ENCODE measurements around the gene CAPN9.

Gene CAPN9

GRCh38 chr1:230709619-230710542, 37.3 kb upstream of the CAPN9 start:
- H3K4me3 ChIP-seq (ENCODE audit: low read depth, low read length): no peak overlapping the region
- TF ChIP-seq CTCF (IDR thresholded peaks at IDR 0.05; ENCODE audit: low read depth, low read length) (no peak), MYC (IDR thresholded peaks at IDR 0.05; ENCODE audit: low read depth, low read length) (no peak), POLR2A (IDR thresholded peaks at IDR 0.05; ENCODE audit: extremely low read depth, insufficient read length) (no peak)
- TF ChIP-seq, protein P1, sequence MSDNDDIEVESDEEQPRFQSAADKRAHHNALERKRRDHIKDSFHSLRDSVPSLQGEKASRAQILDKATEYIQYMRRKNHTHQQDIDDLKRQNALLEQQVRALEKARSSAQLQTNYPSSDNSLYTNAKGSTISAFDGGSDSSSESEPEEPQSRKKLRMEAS (IDR thresholded peaks at IDR 0.05; ENCODE audit: low read depth, low read length): no peak
- no peak for DNase-seq (ENCODE audit: low read depth)

DNA sequence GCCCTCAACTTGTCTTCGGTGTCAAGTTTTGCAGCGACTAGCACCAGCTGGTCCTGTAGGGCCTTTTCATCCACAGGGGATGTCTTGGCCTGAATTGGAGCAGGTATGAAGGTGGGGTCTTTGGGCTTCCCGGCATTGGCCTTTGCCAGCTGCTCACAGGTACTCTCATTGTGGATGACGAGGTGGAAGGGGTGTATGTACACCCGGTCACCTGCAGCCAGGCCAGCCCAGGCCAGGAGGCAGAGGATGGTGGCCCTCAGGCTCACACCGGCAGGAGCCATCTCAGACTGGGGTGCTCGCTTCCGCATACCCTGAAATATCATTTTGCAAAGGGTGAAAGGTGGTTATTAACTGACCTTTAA, 36.7 kb upstream of the CAPN9 start:
- no peak overlapping the region for H3K4me3 ChIP-seq (ENCODE audit: low read depth, low read length)
- TF ChIP-seq MYC (IDR thresholded peaks at IDR 0.05; ENCODE audit: low read depth, low read length) (no peak), POLR2A (IDR thresholded peaks at IDR 0.05; ENCODE audit: extremely low read depth, insufficient read length) (no peak), CTCF (IDR thresholded peaks at IDR 0.05; ENCODE audit: low read depth, low read length) (no peak)
- TF ChIP-seq, protein P1 (IDR thresholded peaks at IDR 0.05; ENCODE audit: low read depth, low read length): no peak
- no peak for DNase-seq (ENCODE audit: low read depth)

GRCh38 chr1:230711245-230711644, 35.9 kb upstream of the CAPN9 start:
- no peak overlapping the region for H3K4me3 ChIP-seq (ENCODE audit: low read depth, low read length)
- TF ChIP-seq POLR2A (IDR thresholded peaks at IDR 0.05; ENCODE audit: extremely low read depth, insufficient read length) (no peak), MYC (IDR thresholded peaks at IDR 0.05; ENCODE audit: low read depth, low read length) (no peak), CTCF (IDR thresholded peaks at IDR 0.05; ENCODE audit: low read depth, low read length) (no peak)
- DNase-seq (ENCODE audit: low read depth): no peak

DNA sequence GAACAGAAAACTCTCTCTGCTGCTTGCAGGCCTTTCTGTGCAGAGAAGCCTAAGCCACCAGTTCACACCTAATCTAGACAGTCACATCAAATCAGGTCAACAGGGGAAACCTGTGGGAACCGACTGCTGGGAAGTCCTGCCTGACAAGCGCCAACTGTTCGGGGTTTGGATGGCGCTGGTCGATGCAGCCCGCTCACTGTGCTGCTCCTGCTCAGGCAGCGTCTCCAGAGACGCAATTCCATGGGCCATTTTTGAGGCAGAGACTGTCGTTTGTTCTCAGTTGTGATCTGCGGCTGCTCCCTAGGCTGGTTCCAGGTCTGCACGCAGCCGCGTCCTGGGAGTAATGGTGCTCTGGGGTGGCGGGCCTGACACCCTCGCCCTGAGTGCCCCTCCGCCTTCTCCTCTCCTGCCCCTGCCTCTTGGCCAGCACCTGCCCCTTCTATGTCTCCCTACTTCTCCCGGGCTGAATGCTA, 34.7 kb upstream of the CAPN9 start:
- TF ChIP-seq POLR2A (IDR thresholded peaks at IDR 0.05; ENCODE audit: extremely low read depth, insufficient read length): no peak
- TF ChIP-seq, protein P1 (IDR thresholded peaks at IDR 0.05; ENCODE audit: low read depth, low read length): no peak
- H3K4me3 ChIP-seq (ENCODE audit: low read depth, low read length): no peak overlapping the region
- DNase-seq (ENCODE audit: low read depth): no peak

GRCh38 chr1:230713138-230713537, 34.0 kb upstream of the CAPN9 start:
- DNase-seq (ENCODE audit: low read depth): no peak
- no peak overlapping the region for H3K4me3 ChIP-seq (ENCODE audit: low read depth, low read length)
- TF ChIP-seq POLR2A (IDR thresholded peaks at IDR 0.05; ENCODE audit: extremely low read depth, insufficient read length): no peak
- TF ChIP-seq, protein P1 (IDR thresholded peaks at IDR 0.05; ENCODE audit: low read depth, low read length): no peak

DNA sequence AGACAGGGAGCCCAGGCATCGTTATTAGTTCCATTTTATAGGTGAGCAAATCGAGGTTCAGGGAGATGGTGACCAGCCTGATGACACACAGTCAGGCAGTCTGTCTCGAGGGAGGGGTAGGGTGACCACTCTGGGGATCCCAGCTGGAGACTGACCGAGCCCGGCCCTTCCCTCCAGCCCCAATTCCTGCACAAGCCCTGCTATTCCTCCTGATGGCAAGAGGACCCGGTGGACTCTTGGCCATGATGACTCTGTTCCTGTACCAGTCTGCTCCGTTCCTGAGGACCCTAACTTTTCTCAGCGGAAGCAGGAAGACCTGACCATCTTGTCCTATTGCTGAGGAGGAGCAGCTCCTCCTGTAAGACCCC, 33.7 kb upstream of the CAPN9 start:
- H3K4me3 ChIP-seq (ENCODE audit: low read depth, low read length): no peak overlapping the region
- TF ChIP-seq POLR2A (IDR thresholded peaks at IDR 0.05; ENCODE audit: extremely low read depth, insufficient read length) (no peak), CTCF (IDR thresholded peaks at IDR 0.05; ENCODE audit: low read depth, low read length) (no peak), MYC (IDR thresholded peaks at IDR 0.05; ENCODE audit: low read depth, low read length) (no peak)
- TF ChIP-seq, protein P1 (IDR thresholded peaks at IDR 0.05; ENCODE audit: low read depth, low read length): no peak
- DNase-seq (ENCODE audit: low read depth): no peak

Data from NB4 (cell line).